Prostate gland (tissue), 2 donors: ENCODE results near the gene SLFN14.

Experiments
- CTCF ChIP-seq, 4 experiments: fragments of 200-600 bp in 2 of 4; fragments of 450-650 bp in 2 of 4; sonication (generic) in 2 of 4; IDR thresholded peaks; 1 replicate in 3 of 4; 2 replicates in 1 of 4; pipeline ENCODE4 v1.5.1; 2016 to 2019; ENCODE audit warnings: antibody characterized with exemption in 4 of 4, mild to moderate bottlenecking in 2 of 4, moderate library complexity in 2 of 4
- POLR2A ChIP-seq: fragments of 450-650 bp; IDR thresholded peaks from one replicate; pipeline ENCODE4 v1.6.1; 2016; ENCODE audit warnings: antibody characterized with exemption, mild to moderate bottlenecking
- POLR2AphosphoS5 ChIP-seq: sonication (generic); formaldehyde crosslinking; IDR thresholded peaks from one replicate; pipeline ENCODE4 v1.6.1; 2017; ENCODE audit warnings: antibody characterized with exemption

- no peak for TF ChIP-seq POLR2AphosphoS5
- no peak for TF ChIP-seq CTCF (IDR thresholded peaks at IDR 0.05)
- no peak for TF ChIP-seq POLR2A
Measured at GRCh38 chr17:35596530-35597233, 36.1 kb upstream of the SLFN14 start.
